ENCODE results near the gene EVI5.
"Not testable (repeated sequence)": the region's sequence is repeated elsewhere in the genome, so short reads cannot be mapped to it uniquely, and the experiment has no call there.

DNA sequence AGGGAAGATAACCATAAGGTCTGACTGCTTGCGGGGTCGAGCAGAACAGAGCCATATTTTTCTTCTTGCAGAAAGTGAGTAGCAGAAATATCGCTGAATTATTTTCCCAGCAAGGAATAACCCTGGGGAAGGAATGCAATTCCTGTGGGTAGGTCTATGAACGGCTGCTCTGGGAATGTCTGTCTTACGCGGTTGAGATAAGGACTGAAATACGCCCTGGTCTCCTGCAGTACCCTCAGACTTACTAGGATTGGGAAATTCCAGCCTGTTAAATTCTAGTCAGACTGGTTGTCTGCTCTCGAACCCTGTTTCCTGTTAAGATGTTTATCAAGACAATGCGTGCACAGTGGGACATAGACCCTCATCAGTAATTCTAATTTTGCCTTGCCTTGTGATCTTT lies 61.2 kb downstream of the EVI5 start:
- TF ChIP-seq, protein P1, sequence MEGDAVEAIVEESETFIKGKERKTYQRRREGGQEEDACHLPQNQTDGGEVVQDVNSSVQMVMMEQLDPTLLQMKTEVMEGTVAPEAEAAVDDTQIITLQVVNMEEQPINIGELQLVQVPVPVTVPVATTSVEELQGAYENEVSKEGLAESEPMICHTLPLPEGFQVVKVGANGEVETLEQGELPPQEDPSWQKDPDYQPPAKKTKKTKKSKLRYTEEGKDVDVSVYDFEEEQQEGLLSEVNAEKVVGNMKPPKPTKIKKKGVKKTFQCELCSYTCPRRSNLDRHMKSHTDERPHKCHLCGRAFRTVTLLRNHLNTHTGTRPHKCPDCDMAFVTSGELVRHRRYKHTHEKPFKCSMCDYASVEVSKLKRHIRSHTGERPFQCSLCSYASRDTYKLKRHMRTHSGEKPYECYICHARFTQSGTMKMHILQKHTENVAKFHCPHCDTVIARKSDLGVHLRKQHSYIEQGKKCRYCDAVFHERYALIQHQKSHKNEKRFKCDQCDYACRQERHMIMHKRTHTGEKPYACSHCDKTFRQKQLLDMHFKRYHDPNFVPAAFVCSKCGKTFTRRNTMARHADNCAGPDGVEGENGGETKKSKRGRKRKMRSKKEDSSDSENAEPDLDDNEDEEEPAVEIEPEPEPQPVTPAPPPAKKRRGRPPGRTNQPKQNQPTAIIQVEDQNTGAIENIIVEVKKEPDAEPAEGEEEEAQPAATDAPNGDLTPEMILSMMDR (IDR thresholded peaks at IDR 0.05) = not testable (repeated sequence)
- not testable (repeated sequence) for TF ChIP-seq EZH2 (IDR thresholded peaks at IDR 0.05; ENCODE audit: borderline replicate concordance, insufficient read depth, low read depth, low read length, poor library complexity, severe bottlenecking)

Data from B cell (primary cell).